ENCODE results near the gene NEDD9.

The NEDD9 gene

GRCh38 chr6:11237428-11237827, 5.0 kb upstream of the NEDD9 start:
- peak overlapping the region; percentile 86 for H3K27ac Mint-ChIP-seq (ENCODE audit: low read depth)
- no peaks in the 10 kb centered on the region for H3K9me3 Mint-ChIP-seq
- DNase-seq (ENCODE audit: low spot score in 2 of 2) (no peak), ATAC-seq (replicated peaks; ENCODE audit: extremely low read depth, poor library complexity, severe bottlenecking) (no peak)
- H3K27me3 Mint-ChIP-seq, result no peaks in the 10 kb centered on the region
- peaks cover 42% of the 10 kb centered on the region for H3K4me1 Mint-ChIP-seq
- no peak overlapping the region for H3K4me3 Mint-ChIP-seq
- peaks cover 9% of the 10 kb centered on the region for H3K36me3 Mint-ChIP-seq (ENCODE audit: insufficient read depth)

DNA sequence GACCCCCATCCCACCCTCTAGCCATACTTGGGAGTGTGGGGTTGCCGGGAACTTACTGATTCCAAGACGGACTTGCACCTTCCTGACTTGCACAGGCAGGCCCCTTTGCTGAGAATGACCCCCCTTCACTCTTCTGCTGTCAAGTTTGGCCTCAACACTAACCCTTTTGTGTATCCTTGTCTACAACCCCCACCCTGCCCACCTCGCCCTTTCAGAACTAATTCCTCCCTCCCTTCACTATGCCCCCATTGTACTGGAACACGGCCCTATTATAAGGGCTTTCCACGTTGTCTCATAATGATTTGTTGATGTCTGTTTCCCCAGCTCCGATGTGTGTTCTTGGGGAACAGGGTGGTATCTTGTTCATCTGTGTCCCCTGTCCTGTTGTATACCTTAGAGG, 4.4 kb upstream of the NEDD9 start:
- no peak overlapping the region for H3K4me3 Mint-ChIP-seq

GRCh38 chr6:11236076-11236750, 3.7 kb upstream of the NEDD9 start:
- DNase-seq (ENCODE audit: low spot score in 2 of 2) (peak in 1 of 2 donors; percentile 31), ATAC-seq (replicated peaks; ENCODE audit: extremely low read depth, poor library complexity, severe bottlenecking) (peak; percentile 15)
- Mint-ChIP-seq H3K27ac (ENCODE audit: low read depth) (peak overlapping the region; percentile 86), H3K4me3 (no peak overlapping the region), H3K4me1 (peaks cover 53% of the 10 kb centered on the region), H3K36me3 (ENCODE audit: insufficient read depth) (peaks cover 10% of the 10 kb centered on the region), H3K27me3 (no peaks in the 10 kb centered on the region), H3K9me3 (no peaks in the 10 kb centered on the region)

More for the DNA sequence above, 4.4 kb upstream of the NEDD9 start:
- Mint-ChIP-seq H3K4me1 (peaks cover 46% of the 10 kb centered on the region), H3K27me3 (no peaks in the 10 kb centered on the region), H3K9me3 (no peaks in the 10 kb centered on the region), H3K36me3 (ENCODE audit: insufficient read depth) (peaks cover 10% of the 10 kb centered on the region), H3K27ac (ENCODE audit: low read depth) (peak overlapping the region; percentile 86)
- no peak for DNase-seq (ENCODE audit: low spot score in 2 of 2)
- no peak for ATAC-seq (replicated peaks; ENCODE audit: extremely low read depth, poor library complexity, severe bottlenecking)

- Mint-ChIP-seq H3K9me3 (no peaks in the 10 kb centered on the region), H3K4me1 (peaks cover 65% of the 10 kb centered on the region), H3K4me3 (no peak overlapping the region), H3K27ac (ENCODE audit: low read depth) (peak overlapping the region; percentile 24), H3K36me3 (ENCODE audit: insufficient read depth) (peaks cover 11% of the 10 kb centered on the region), H3K27me3 (no peaks in the 10 kb centered on the region)
- ATAC-seq (replicated peaks; ENCODE audit: extremely low read depth, poor library complexity, severe bottlenecking) (no peak), DNase-seq (ENCODE audit: low spot score in 2 of 2) (no peak)
Measured at GRCh38 chr6:11235062-11235461, 2.6 kb upstream of the NEDD9 start.

DNA sequence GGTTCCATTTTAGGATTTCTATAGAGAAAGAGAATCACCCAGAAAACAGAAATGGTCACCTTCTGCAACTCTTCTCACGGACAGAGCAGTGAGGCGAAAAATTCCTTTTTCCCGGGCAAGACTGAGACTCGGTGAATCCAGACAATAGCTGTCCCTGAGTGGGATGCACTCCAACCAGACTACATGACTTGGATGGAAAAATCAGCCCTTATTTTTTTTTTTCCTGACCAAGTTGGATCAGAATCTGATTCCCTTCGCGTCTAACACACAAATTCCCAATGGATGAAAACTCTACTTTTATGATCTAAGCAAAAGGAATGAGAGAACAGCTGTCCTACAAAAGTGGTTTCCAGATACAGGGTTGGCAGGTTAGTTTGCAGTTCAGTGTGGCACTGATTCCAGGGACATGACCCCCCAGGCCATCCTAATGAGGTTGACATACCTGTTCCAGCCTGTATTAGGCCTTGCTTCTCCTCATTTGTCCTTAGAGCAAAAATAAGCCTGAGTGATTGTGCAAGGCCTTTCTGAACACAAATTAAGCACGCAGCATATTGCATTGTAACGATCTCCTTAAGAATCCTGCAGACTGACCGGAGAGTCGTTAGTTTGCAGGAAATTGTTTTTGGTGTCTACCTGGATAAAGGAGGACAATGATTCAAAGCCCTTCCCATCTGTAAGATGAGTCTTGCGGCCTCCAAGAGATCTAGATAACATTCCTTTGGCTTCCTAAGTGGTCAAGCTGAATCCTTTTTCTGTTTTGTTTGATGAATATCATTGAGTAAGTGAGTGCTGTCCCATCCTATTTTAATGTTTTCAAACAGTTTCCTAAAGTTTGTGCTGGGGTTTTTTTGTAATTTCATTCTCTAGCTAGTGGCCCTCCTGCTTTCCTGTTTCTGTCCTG, 1.5 kb upstream of the NEDD9 start:
- DNase-seq (ENCODE audit: low spot score in 2 of 2), result no peak
- Mint-ChIP-seq H3K36me3 (ENCODE audit: insufficient read depth) (peaks cover 13% of the 10 kb centered on the region), H3K27me3 (no peaks in the 10 kb centered on the region), H3K9me3 (no peaks in the 10 kb centered on the region), H3K4me3 (peak overlapping the region; percentile 81), H3K4me1 (peaks cover 68% of the 10 kb centered on the region), H3K27ac (ENCODE audit: low read depth) (peak overlapping the region; percentile 95)
- no peak for ATAC-seq (replicated peaks; ENCODE audit: extremely low read depth, poor library complexity, severe bottlenecking)

DNA sequence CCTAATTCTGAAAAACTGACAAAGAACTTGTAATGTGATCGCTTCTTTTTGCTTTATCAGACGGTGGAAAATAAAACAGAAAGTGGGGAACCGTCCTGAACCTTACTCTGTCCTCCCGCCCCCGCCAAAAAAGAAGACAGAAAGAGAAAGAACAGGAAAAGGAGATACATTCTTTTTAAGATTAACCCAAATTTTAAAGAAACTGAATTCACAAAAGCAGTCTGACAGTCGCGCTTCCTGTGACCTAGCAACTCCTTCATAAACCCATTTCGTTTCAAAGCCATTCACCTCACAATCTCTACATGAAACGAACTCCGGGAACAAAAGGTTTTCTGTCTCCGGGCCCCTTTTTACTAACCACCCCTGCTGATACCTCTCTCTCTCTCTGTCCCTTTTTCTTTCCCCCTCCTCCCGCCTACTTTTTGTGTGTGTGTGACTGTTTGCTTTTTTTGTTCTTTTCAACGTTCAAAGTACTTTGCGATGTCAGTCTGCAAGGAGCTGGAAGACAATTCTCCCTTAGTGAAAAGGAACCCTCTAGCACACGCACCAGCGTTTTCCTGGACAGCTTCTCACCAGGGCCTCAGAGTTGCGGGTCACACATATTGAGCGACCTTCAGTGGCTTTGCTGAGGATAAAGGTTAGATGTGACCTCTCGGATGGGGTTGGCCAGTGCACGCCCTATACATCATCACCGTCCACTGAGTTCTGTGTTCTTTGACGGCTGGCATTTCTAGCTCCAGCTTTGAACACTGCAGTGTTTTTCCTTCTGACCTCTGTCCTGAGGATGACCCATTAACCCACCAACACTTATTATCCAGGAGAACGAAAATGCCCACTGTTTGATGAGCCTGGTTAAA, 530 bp upstream of the NEDD9 start:
- H3K4me1 Mint-ChIP-seq, result peaks cover 68% of the 10 kb centered on the region

DNA sequence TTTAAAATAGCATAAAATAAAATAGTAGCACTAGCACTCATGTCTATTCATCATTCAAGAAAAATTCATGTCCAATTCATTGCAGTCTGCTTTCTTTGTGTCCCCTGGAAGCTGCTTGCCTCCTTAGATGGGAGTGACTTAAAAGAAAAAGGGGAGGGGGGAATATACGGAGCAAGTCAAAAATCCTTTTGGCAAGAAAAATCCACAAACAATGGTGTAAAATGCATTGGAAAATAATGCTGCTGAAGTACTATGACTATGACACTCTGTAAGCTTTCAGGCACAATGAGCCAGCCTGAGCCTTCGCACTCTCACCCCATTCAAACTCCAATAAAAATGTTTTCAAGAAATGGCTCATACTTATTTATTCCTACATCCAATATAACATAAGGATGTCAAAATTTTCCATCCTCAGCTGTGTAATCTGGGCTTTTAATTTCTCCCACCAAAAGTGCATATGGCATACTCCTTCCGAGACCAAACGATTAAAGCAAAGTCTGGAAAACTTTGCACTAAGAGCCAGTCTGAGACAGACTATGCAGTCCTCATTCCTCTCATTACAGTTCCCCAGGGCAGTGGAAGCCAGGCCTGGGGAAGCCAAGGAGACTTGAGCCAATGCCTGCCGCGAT, 790 bp downstream of the NEDD9 start:
- Mint-ChIP-seq H3K27ac (ENCODE audit: low read depth) (peak overlapping the region; percentile 95), H3K9me3 (no peaks in the 10 kb centered on the region), H3K4me3 (peak overlapping the region; percentile 81), H3K4me1 (peaks cover 74% of the 10 kb centered on the region), H3K36me3 (ENCODE audit: insufficient read depth) (peaks cover 14% of the 10 kb centered on the region), H3K27me3 (no peaks in the 10 kb centered on the region)
- ATAC-seq (replicated peaks; ENCODE audit: extremely low read depth, poor library complexity, severe bottlenecking), result no peak
- DNase-seq (ENCODE audit: low spot score in 2 of 2), result no peak

More for the DNA sequence above, 530 bp upstream of the NEDD9 start:
- H3K36me3 Mint-ChIP-seq (ENCODE audit: insufficient read depth), result peaks cover 14% of the 10 kb centered on the region
- no peaks in the 10 kb centered on the region for H3K9me3 Mint-ChIP-seq
- H3K27ac Mint-ChIP-seq (ENCODE audit: low read depth), result peak overlapping the region; percentile 95
- ATAC-seq (replicated peaks; ENCODE audit: extremely low read depth, poor library complexity, severe bottlenecking) (peak; percentile 29), DNase-seq (ENCODE audit: low spot score in 2 of 2) (no peak)
- H3K27me3 Mint-ChIP-seq, result no peaks in the 10 kb centered on the region
- peak overlapping the region; percentile 81 for H3K4me3 Mint-ChIP-seq

DNA sequence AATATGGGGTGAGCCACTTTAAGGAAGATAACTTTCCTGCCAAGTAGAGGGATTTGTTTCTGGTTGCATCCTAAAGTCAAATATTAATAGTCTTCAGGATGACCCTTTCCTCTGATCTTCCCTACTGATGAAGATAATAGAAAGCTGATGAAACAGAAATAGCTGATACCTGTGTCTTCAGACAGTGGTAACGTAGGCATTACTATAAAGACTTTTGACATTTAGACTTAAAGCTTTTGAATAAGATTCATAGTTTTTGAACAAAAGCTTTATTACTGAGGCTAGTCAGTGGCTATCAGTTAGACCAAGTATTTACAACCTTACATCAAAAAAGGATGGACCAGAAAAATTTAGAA, 1.4 kb downstream of the NEDD9 start:
- peaks cover 74% of the 10 kb centered on the region for H3K4me1 Mint-ChIP-seq
- ATAC-seq (replicated peaks; ENCODE audit: extremely low read depth, poor library complexity, severe bottlenecking) (no peak), DNase-seq (ENCODE audit: low spot score in 2 of 2) (no peak)
- H3K9me3 Mint-ChIP-seq, result no peaks in the 10 kb centered on the region
- peak overlapping the region; percentile 81 for H3K4me3 Mint-ChIP-seq
- H3K27ac Mint-ChIP-seq (ENCODE audit: low read depth), result peak overlapping the region; percentile 95
- peaks cover 14% of the 10 kb centered on the region for H3K36me3 Mint-ChIP-seq (ENCODE audit: insufficient read depth)
- H3K27me3 Mint-ChIP-seq, result no peaks in the 10 kb centered on the region

DNA sequence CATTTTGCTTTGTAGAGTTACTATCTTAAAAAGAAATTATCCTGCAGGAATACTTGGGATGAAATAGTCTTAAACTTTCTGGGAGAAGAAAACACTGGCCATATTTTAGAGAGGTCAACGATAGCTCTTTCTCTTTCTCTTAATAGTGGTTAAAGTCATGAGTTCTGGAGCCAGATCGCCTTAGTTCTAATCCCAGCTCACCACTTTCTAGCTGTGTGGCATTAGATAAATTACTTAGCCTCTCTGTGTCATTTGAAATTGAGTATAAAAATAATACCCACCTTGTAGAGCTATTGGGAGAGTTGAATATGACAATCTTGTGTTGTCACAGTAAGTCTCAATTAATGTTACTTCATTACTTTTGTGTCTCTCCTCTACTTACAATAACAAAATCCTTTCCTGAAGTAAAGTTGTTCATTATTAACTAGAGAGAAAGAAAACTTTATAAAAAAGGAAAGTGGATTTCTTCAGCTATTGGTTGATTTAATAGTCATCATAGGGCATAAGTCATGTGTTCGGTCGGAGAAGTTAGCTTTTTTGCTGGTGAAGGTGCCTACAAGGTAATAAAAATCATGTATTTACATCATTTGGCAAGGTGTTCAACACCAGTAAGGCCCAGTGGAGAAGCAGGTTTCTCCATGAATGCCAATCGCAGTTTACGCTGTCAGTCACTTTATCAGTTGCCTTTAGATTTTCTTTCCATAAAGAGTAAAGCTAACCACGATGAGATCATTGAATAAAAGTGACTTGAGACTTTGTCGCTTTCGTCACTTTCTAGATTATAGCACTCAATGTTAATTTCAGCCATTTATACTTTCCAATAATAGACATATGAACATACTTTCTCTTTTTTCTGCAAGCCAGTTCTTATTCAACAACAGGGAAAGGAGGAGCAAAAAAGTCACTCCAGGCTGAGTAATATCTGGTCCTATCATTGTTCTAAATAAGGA, 2.0 kb downstream of the NEDD9 start:
- peak overlapping the region; percentile 95 for H3K27ac Mint-ChIP-seq (ENCODE audit: low read depth)
- peaks cover 73% of the 10 kb centered on the region for H3K4me1 Mint-ChIP-seq

DNA sequence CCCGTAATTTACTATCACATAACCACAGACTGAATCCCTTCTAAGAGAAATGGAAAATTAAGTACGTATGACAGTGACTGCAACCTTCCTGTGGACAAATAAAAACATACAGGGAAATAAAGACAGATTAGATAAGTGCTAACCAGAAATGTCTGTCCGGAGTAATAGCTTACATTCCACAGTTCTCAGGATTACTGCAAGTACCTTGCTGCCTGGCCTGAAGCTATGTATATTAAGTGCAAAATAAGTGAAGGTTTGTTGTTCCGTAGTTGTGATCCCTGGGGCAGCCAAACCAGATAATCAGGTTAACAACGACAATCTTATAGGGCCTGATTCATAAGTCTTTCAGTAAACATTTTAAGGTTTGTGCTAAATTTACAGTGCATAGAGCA, 2.8 kb downstream of the NEDD9 start:
- Mint-ChIP-seq H3K27ac (ENCODE audit: low read depth) (no peak overlapping the region), H3K9me3 (no peaks in the 10 kb centered on the region), H3K36me3 (ENCODE audit: insufficient read depth) (peaks cover 17% of the 10 kb centered on the region), H3K4me3 (no peak overlapping the region), H3K27me3 (no peaks in the 10 kb centered on the region), H3K4me1 (peaks cover 78% of the 10 kb centered on the region)
- DNase-seq (ENCODE audit: low spot score in 2 of 2), result no peak
- ATAC-seq (replicated peaks; ENCODE audit: extremely low read depth, poor library complexity, severe bottlenecking), result no peak

More for the DNA sequence above, 2.0 kb downstream of the NEDD9 start:
- no peaks in the 10 kb centered on the region for H3K9me3 Mint-ChIP-seq
- peaks cover 12% of the 10 kb centered on the region for H3K36me3 Mint-ChIP-seq (ENCODE audit: insufficient read depth)
- DNase-seq (ENCODE audit: low spot score in 2 of 2), result no peak
- ATAC-seq (replicated peaks; ENCODE audit: extremely low read depth, poor library complexity, severe bottlenecking), result no peak
- H3K27me3 Mint-ChIP-seq, result no peaks in the 10 kb centered on the region
- H3K4me3 Mint-ChIP-seq, result peak overlapping the region; percentile 81

DNA sequence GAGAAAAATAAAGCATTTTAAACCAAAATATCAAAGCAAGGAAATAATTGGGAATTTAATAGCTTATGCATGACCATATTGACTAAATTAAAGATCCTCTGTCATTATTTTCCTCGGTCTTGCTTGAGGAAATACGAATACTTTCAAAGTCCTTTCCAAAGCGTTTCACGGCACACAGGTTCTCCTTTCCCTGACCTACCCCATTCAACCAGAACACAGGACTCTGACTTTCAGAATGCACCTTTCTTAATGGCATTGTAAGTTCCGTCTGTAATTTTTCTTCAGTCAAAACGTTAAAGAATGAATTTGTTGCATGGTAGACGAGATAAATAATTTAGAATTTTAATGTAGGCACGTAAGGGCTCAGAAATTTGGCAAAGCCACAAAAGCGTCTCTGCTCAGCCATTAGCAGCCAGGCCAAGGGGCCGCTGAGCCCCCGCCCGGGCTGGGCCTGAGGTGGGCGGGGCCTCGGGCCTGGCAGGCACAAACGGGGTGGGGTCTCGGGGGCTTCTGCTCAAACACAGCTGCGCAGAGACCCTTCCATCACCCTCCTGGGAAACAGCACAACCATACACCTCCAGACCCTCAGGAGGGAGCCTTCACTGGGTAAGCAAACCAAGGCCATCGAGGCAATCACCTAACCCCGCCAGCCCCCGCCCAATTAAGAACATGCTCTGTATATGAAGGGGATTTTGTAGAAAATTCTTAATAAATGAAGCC, 3.4 kb downstream of the NEDD9 start:
- Mint-ChIP-seq H3K9me3 (no peaks in the 10 kb centered on the region), H3K4me3 (no peak overlapping the region), H3K4me1 (peaks cover 81% of the 10 kb centered on the region), H3K36me3 (ENCODE audit: insufficient read depth) (peaks cover 19% of the 10 kb centered on the region), H3K27me3 (no peaks in the 10 kb centered on the region), H3K27ac (ENCODE audit: low read depth) (no peak overlapping the region)
- ATAC-seq (replicated peaks; ENCODE audit: extremely low read depth, poor library complexity, severe bottlenecking) (no peak), DNase-seq (ENCODE audit: low spot score in 2 of 2) (no peak)

Measured in central memory CD8-positive, alpha-beta T cell (primary cell).